HL-60 (cell line): ENCODE results near the gene EYS.

Experiments
- DNase-seq, 2 experiments: peaks; one replicate each; pipeline ENCODE4 v3.0.0-alpha.2; 2010 to 2020; ENCODE audit warnings: low read depth in 1 of 2, low spot score in 1 of 2
- H3K27ac ChIP-seq: fragments of 250-450 bp; sonication (Bioruptor Pico); replicated peaks from 2 replicates; pipeline ENCODE4 v1.5.1; 2020; ENCODE audit warnings: mild to moderate bottlenecking, moderate library complexity
- H3K27me3 ChIP-seq: fragments of 250-450 bp; sonication (Bioruptor Pico); 2 replicates; pipeline ENCODE4 v1.5.1; 2021; ENCODE audit warnings: mild to moderate bottlenecking, moderate library complexity; ENCODE audit not compliant: insufficient read depth, poor library complexity, severe bottlenecking
- H3K4me3 ChIP-seq: replicated peaks from 2 replicates; pipeline ENCODE4 v1.5.1; 2011; ENCODE audit warnings: mild to moderate bottlenecking, control low read depth, low read length; ENCODE audit not compliant: insufficient read depth
- GABPA ChIP-seq: IDR thresholded peaks from 2 replicates; pipeline ENCODE4 v1.6.1; 2012; ENCODE audit warnings: low read depth
- POLR2AphosphoS5 ChIP-seq: IDR thresholded peaks from 2 replicates; pipeline ENCODE4 v1.6.1; 2012; ENCODE audit warnings: low read depth
- SPI1 ChIP-seq: IDR thresholded peaks from 2 replicates; pipeline ENCODE4 v1.6.1; 2012; ENCODE audit warnings: low read depth, mild to moderate bottlenecking, borderline replicate concordance
- TF ChIP-seq, protein P1 (sequence below): IDR thresholded peaks from 2 replicates; pipeline ENCODE4 v1.6.1; 2012; ENCODE audit warnings: low read depth; ENCODE audit not compliant: insufficient replicate concordance
- TF ChIP-seq, protein P2 (sequence below): IDR thresholded peaks from one replicate; pipeline ENCODE4 v1.5.1; 2011; ENCODE audit warnings: low read length, control low read depth, inconsistent platforms; ENCODE audit not compliant: insufficient read depth

Gene EYS

DNA sequence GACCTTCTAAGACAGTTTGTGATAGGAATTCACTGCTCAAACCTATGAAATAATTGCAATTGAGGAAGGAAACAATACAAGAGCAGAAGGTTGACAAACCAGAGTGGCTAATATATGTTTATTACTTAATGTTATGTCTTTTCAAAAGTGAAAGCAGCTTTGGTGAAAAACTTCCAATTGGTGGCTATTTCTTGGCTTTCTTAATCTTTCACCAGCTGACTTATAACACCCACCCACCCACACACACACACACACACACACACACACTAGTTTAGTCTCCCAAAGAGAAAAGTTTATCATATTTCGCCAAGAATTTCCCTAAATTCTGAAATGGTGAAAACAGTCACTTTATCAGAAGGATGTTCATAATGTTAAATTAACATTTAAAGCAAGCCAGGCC is 583.5 kb downstream of the EYS start:
- TF ChIP-seq, protein P1, sequence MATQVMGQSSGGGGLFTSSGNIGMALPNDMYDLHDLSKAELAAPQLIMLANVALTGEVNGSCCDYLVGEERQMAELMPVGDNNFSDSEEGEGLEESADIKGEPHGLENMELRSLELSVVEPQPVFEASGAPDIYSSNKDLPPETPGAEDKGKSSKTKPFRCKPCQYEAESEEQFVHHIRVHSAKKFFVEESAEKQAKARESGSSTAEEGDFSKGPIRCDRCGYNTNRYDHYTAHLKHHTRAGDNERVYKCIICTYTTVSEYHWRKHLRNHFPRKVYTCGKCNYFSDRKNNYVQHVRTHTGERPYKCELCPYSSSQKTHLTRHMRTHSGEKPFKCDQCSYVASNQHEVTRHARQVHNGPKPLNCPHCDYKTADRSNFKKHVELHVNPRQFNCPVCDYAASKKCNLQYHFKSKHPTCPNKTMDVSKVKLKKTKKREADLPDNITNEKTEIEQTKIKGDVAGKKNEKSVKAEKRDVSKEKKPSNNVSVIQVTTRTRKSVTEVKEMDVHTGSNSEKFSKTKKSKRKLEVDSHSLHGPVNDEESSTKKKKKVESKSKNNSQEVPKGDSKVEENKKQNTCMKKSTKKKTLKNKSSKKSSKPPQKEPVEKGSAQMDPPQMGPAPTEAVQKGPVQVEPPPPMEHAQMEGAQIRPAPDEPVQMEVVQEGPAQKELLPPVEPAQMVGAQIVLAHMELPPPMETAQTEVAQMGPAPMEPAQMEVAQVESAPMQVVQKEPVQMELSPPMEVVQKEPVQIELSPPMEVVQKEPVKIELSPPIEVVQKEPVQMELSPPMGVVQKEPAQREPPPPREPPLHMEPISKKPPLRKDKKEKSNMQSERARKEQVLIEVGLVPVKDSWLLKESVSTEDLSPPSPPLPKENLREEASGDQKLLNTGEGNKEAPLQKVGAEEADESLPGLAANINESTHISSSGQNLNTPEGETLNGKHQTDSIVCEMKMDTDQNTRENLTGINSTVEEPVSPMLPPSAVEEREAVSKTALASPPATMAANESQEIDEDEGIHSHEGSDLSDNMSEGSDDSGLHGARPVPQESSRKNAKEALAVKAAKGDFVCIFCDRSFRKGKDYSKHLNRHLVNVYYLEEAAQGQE = no peak
- no peak for TF ChIP-seq SPI1
- TF ChIP-seq, protein P2, sequence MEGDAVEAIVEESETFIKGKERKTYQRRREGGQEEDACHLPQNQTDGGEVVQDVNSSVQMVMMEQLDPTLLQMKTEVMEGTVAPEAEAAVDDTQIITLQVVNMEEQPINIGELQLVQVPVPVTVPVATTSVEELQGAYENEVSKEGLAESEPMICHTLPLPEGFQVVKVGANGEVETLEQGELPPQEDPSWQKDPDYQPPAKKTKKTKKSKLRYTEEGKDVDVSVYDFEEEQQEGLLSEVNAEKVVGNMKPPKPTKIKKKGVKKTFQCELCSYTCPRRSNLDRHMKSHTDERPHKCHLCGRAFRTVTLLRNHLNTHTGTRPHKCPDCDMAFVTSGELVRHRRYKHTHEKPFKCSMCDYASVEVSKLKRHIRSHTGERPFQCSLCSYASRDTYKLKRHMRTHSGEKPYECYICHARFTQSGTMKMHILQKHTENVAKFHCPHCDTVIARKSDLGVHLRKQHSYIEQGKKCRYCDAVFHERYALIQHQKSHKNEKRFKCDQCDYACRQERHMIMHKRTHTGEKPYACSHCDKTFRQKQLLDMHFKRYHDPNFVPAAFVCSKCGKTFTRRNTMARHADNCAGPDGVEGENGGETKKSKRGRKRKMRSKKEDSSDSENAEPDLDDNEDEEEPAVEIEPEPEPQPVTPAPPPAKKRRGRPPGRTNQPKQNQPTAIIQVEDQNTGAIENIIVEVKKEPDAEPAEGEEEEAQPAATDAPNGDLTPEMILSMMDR = no peak
- no peak for TF ChIP-seq GABPA
- TF ChIP-seq POLR2AphosphoS5 = no peak
- H3K27ac ChIP-seq = no peak overlapping the region
- no peaks in the 10 kb centered on the region for H3K27me3 ChIP-seq
- H3K4me3 ChIP-seq = no peak overlapping the region
- no peak for DNase-seq

DNA sequence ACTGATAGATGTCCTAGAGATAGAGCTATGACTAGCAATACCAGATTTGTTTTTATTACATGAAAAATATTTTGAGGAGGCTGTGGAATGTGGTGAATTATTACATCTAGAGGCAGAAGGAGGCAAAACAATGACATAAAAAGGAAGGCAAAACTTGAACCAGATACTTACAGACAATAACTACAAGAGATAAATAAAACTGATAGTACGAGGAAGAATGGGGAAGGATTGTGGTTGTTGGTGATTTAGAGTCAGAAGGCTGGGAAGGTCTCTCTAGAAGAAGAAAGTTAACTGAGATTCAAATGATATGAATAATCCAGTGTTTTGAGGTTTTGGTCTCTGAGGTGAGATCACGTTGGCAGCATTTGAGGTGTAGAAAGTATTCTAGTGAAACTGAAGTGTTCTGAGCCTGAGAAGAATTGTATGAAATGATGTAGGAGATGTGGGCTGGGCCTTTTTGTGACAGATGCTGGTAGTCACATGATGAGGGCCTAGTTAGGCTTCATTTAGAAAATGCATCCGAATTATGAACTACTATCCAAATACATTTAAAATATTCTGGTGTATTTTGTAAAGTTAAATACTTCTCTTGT is 589.1 kb downstream of the EYS start:
- TF ChIP-seq POLR2AphosphoS5 (no peak), GABPA (no peak), SPI1 (no peak)
- TF ChIP-seq, protein P1 = no peak
- TF ChIP-seq, protein P2 = no peak
- Histone ChIP-seq H3K4me3 (no peak overlapping the region), H3K27ac (no peak overlapping the region), H3K27me3 (no peaks in the 10 kb centered on the region)
- DNase-seq = no peak

DNA sequence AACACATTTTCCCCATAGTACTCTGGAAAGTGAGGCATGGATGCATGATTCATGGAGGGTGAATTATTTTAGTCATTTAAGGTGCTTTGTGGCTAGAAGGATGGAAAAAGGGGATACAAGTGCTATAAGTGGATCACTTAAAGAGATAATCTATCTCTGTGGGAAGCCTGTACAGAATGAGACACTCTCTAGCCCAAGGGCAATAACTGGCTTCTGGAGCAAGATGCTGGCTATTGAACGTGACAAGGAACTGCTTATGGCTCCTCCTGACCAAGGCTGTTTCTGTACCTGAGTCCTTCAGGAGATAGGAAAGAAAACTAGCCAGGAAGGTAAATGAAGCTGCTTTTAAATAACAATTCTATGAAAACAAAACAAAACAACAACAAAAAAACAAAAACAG is 590.7 kb downstream of the EYS start:
- TF ChIP-seq GABPA (no peak), POLR2AphosphoS5 (no peak), SPI1 (no peak)
- TF ChIP-seq, protein P1 = no peak
- TF ChIP-seq, protein P2 = no peak

More for the DNA sequence above, 590.7 kb downstream of the EYS start:
- no peaks in the 10 kb centered on the region for H3K27me3 ChIP-seq
- no peak for DNase-seq
- no peak overlapping the region for H3K27ac ChIP-seq
- H3K4me3 ChIP-seq = no peak overlapping the region
